Measurements from ENCODE around the gene PRDX3.

PRDX3 gene

DNA sequence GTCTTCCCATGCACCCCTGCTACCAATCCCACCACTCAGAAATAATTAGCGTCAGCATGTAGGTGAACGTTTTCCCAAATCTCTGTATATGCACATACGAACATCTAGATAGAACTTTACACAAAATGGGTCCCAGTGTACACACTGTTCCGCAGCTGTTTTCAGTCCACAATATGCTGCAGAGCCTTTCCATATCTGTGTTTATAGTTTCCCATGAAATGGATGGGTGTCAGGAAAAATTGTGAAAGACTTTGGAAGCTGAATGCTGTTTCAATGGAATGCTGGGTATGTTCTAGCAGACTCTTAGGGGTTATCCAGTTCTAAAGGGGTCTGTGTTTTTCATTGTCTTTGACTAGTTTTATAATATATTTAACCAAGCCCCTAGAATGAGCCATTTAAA lies 42.6 kb upstream of the PRDX3 start:
- ChIA-PET POLR2A (no interaction called here), CTCF (interaction anchor here (0.7 to 1.4 kb wide), 3 partner anchors 9 to 47 kb away, joined by 3 read pairs; no protein-coding TSS in a partner anchor)
- DNase-seq (ENCODE audit: extremely low spot score), result no peak
- TF ChIP-seq, protein P1, sequence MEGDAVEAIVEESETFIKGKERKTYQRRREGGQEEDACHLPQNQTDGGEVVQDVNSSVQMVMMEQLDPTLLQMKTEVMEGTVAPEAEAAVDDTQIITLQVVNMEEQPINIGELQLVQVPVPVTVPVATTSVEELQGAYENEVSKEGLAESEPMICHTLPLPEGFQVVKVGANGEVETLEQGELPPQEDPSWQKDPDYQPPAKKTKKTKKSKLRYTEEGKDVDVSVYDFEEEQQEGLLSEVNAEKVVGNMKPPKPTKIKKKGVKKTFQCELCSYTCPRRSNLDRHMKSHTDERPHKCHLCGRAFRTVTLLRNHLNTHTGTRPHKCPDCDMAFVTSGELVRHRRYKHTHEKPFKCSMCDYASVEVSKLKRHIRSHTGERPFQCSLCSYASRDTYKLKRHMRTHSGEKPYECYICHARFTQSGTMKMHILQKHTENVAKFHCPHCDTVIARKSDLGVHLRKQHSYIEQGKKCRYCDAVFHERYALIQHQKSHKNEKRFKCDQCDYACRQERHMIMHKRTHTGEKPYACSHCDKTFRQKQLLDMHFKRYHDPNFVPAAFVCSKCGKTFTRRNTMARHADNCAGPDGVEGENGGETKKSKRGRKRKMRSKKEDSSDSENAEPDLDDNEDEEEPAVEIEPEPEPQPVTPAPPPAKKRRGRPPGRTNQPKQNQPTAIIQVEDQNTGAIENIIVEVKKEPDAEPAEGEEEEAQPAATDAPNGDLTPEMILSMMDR (IDR thresholded peaks at IDR 0.05; ENCODE audit: control extremely low read depth, extremely low read depth, low read depth, missing control alignments), result no peak

DNA sequence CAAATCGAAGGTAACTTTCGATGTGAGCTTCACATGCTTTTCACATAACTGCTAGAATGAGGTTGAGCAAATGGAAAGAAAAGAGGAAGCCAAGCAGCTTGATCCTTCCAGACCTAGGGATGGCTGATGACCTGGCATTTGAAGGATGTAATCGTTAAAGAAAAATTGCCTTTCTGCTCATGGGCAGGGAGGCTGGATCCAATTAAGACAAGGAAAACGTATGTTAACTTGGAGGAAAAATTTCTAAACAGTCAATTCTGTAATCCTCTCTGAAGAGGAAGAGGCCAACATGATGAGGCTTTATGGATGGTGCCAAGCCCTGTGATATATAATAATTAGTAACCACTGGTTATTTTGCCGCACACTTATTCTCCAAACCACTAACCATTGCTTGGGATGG lies 41.3 kb upstream of the PRDX3 start:
- ChIA-PET POLR2A (no interaction called here), CTCF (interaction anchor here (0.8 to 3.1 kb wide), 3 partner anchors 11 to 32 kb away, joined by 3 to 19 read pairs (median 4); no protein-coding TSS in a partner anchor)
- TF ChIP-seq, protein P1 (IDR thresholded peaks at IDR 0.05; ENCODE audit: control extremely low read depth, extremely low read depth, low read depth, missing control alignments), result no peak
- no peak for DNase-seq (ENCODE audit: extremely low spot score)

DNA sequence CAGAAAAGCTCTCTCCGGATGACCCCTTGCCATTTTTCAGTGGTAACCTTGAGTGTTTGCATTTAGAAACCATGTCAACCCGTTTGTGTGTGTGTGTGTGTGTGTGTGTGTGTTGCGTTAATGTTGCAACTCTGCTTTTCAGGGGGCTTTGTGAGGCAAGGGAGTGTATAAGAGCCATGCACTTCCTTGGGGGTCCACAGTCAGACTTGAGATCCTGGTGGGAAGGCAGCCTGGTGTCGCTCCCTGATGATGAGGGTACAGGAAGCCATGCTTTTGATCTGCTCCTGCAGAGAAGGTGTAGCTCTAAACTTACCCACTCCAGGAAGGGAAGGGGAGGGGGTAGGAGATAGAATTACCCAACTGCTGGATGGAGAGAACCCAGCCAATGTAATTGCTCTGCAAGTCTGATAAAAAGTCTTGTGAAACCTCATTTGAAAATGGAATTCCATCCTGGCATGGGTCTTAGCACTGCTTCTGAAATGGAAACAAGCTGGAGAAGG lies 39.4 kb upstream of the PRDX3 start:
- CTCF ChIA-PET, result interaction anchor here (0.9 to 3.1 kb wide), 3 partner anchors 9 to 16 kb away, joined by 3 to 19 read pairs (median 10); partner anchors contain the start of gene GRK5
- POLR2A ChIA-PET, result interaction anchor here (1.1 kb wide), 1 partner anchor 11 kb away, joined by 5 read pairs; no protein-coding TSS in a partner anchor
- no peak for DNase-seq (ENCODE audit: extremely low spot score)
- TF ChIP-seq, protein P1 (IDR thresholded peaks at IDR 0.05; ENCODE audit: control extremely low read depth, extremely low read depth, low read depth, missing control alignments), result no peak

DNA sequence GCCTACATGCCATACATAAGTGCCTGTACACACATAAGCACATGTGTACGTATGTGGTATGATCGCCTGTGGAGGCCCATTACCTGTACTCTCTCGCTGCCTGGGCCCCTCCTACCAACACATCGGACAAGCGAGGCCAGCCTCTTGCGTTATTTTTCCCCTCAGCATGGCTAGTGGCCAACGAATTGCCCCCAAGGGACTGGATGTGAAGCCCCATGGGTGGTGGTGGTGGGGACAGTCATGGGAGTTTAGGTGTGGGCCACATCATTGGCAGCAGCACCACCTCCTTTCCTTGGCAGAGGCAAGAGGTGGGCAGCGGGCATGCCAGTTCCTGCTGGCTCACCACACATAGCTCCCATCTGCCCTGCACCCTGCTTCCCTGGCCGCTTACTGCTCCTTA lies 38.8 kb upstream of the PRDX3 start:
- CTCF ChIA-PET, result interaction anchor here (2.0 to 3.1 kb wide), 2 partner anchors 8 to 10 kb away, joined by 10 to 19 read pairs; partner anchors contain the start of gene GRK5

DNA sequence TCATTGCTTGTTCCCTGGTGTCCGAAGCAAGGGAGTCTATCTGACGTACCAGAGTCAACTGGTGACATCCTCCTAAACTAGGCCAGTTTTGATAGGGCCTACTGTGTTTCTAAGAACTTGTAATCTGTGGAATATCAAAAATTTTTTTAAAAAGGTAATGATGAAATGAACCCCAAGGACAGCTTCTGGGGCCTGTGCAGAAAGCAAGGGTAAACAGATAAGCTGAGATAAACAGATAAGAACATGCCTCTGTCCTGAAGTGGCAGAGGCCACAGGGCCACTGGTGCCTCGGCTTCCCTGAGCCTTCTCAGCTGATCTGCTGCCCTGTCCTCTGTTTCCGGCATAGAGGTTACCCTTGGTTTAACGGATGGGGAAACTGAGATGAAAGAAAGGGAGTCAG lies 37.5 kb upstream of the PRDX3 start:
- TF ChIP-seq, protein P1 (IDR thresholded peaks at IDR 0.05; ENCODE audit: control extremely low read depth, extremely low read depth, low read depth, missing control alignments), result no peak
- DNase-seq (ENCODE audit: extremely low spot score), result no peak
- CTCF ChIA-PET, result interaction anchor here (1.3 to 1.5 kb wide), 2 partner anchors 9 to 17 kb away, joined by 3 to 5 read pairs; partner anchors contain the start of gene GRK5
- POLR2A ChIA-PET, result interaction anchor here (1.4 kb wide), 1 partner anchor 9 kb away, joined by 4 read pairs; no protein-coding TSS in a partner anchor

More for the DNA sequence above, 38.8 kb upstream of the PRDX3 start:
- POLR2A ChIA-PET, result interaction anchor here (1.1 kb wide), 1 partner anchor 11 kb away, joined by 5 read pairs; no protein-coding TSS in a partner anchor
- TF ChIP-seq, protein P1 (IDR thresholded peaks at IDR 0.05; ENCODE audit: control extremely low read depth, extremely low read depth, low read depth, missing control alignments), result no peak
- DNase-seq (ENCODE audit: extremely low spot score), result no peak

DNA sequence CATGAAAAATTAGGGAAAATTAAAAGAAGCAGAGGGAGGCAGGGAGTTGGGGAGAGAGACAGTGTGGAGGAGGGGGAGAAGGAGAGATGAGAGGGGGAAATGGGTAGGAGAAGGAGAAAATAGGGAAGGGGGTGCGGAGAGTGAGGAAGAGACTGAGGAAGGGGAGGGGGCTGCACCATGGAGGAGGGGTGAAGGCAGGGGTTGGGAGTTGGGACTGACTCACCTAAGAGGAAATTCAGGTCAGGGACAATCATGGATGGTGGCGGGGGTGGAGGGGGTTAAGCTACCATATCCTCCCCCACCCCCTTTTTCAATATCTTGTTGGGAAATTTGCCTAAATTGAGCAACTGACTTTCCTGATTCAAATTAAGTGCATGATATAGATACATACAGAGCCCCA lies 36.8 kb upstream of the PRDX3 start:
- ChIA-PET CTCF (interaction anchor here (0.9 to 1.4 kb wide), 3 partner anchors 16 to 135 kb away, joined by 3 read pairs; no protein-coding TSS in a partner anchor), POLR2A (interaction anchor here (1.4 kb wide), 1 partner anchor 8 kb away, joined by 4 read pairs; no protein-coding TSS in a partner anchor)
- TF ChIP-seq, protein P1 (IDR thresholded peaks at IDR 0.05; ENCODE audit: control extremely low read depth, extremely low read depth, low read depth, missing control alignments), result no peak
- DNase-seq (ENCODE audit: extremely low spot score), result no peak

Data from GM10248 (cell line).